GM12878 (cell line): ENCODE measurements around the gene RASAL2. TPM values are rescaled to one million over a fixed set of nuclear protein-coding genes. Genes with fewer than 3 reads are reported as not detected.

Experiments
- ATAC-seq: fragments of 200-7000 bp; cut with Tn5 transposase; 3 replicates; pipeline ENCODE4 v1.9.1; 2020; ENCODE audit warnings: mild to moderate bottlenecking, moderate library complexity
- BruUV-seq: library from RNA; stranded (reverse); fragments of 400-500 nt; replicated peaks from 2 replicates; lab custom pipeline; 2021; lab: Mats Ljungman, UMichigan
- CTCF ChIA-PET: fragments of 300-600 bp; sonication (Branson Sonifier 250); formaldehyde crosslinking; extraction: SDS; loops from one replicate; lab custom pipeline; 2021; ENCODE audit warnings: inconsistent platforms; lab: Yijun Ruan, JAX
- POLR2A ChIA-PET: fragments of 350-600 bp; formaldehyde crosslinking; extraction: SDS; loops from one replicate; lab custom pipeline; 2021; ENCODE audit warnings: inconsistent platforms; lab: Charles Lee
- RAD21 ChIA-PET: fragments of 300-600 bp; sonication (Branson Sonifier 250); formaldehyde crosslinking; loops from one replicate; lab custom pipeline; 2023; ENCODE audit warnings: antibody characterized with exemption; ENCODE audit not compliant: unreplicated experiment; lab: Charles Lee
- SMC1A ChIA-PET: fragments of 300-600 bp; sonication (Branson Sonifier 250); formaldehyde crosslinking; loops from one replicate; lab custom pipeline; 2023; ENCODE audit not compliant: unreplicated experiment, uncharacterized antibody; lab: Charles Lee
- DNase-seq: peaks from one replicate; pipeline ENCODE4 v3.0.0-alpha.2; 2011; ENCODE audit warnings: low read depth, low spot score
- FAIRE-seq: peaks from 3 replicates; lab custom pipeline; 2011; peaks lifted over from hg19 to GRCh38; lab: Jason Lieb, UNC
- H2AFZ ChIP-seq: 2 replicates; pipeline ENCODE4 v1.6.0; 2011; ENCODE audit warnings: low read depth, low read length, control low read depth; ENCODE audit not compliant: control insufficient read depth
- H3K27ac ChIP-seq: 2 replicates; pipeline ENCODE4 v1.5.1; 2011; ENCODE audit warnings: control low read depth; ENCODE audit not compliant: control insufficient read depth, insufficient read depth
- H3K27me3 ChIP-seq, 2 experiments: replicated peaks in 1 of 2; 2 replicates each; pipeline versions ENCODE4 v1.6.0 to v1.6.1; 2011; ENCODE audit warnings: low read length in 1 of 2; ENCODE audit not compliant: control insufficient read depth in 2 of 2, insufficient read depth in 2 of 2
- H3K36me3 ChIP-seq, 2 experiments: 2 replicates each; pipeline ENCODE4 v1.5.1; 2011; ENCODE audit warnings: low read length in 1 of 2; ENCODE audit not compliant: control insufficient read depth in 2 of 2, insufficient read depth in 2 of 2
- H3K4me1 ChIP-seq: 2 replicates; pipeline ENCODE4 v1.6.1; 2011; ENCODE audit warnings: mild to moderate bottlenecking, low read length, moderate library complexity, mixed read lengths; ENCODE audit not compliant: control insufficient read depth, insufficient read depth
- H3K4me2 ChIP-seq: 2 replicates; pipeline ENCODE4 v1.6.0; 2011; ENCODE audit warnings: control low read depth; ENCODE audit not compliant: control insufficient read depth, insufficient read depth
- H3K4me3 ChIP-seq: fragments of 200-600 bp; sonication (generic); 2 replicates; pipeline ENCODE4 v1.5.1; 2016
- H3K79me2 ChIP-seq: 2 replicates; pipeline ENCODE4 v1.6.0; 2011; ENCODE audit warnings: low read length; ENCODE audit not compliant: control insufficient read depth, insufficient read depth
- H3K9ac ChIP-seq: 2 replicates; pipeline ENCODE4 v1.8.0; 2011; ENCODE audit warnings: low read length, control low read depth, mixed read lengths; ENCODE audit not compliant: control insufficient read depth, insufficient read depth
- H3K9me3 ChIP-seq: replicated peaks from 3 replicates; pipeline ENCODE4 v1.5.1; 2011; ENCODE audit warnings: mild to moderate bottlenecking, low read length; ENCODE audit not compliant: control insufficient read depth, insufficient read depth
- H4K20me1 ChIP-seq: 2 replicates; pipeline ENCODE4 v1.6.0; 2011; ENCODE audit not compliant: control insufficient read depth, insufficient read depth
- BRCA1 ChIP-seq: IDR thresholded peaks from 2 replicates; pipeline ENCODE4 v1.6.1; 2011; ENCODE audit warnings: low read depth, low read length, improper control_type of control experiment
- CREB1 ChIP-seq: IDR thresholded peaks from 2 replicates; pipeline ENCODE4 v1.6.1; 2012; ENCODE audit warnings: low read depth, mild to moderate bottlenecking, inconsistent platforms
- NFYA ChIP-seq: IDR thresholded peaks from 2 replicates; pipeline ENCODE4 v1.6.1; 2011; ENCODE audit warnings: low read depth, mild to moderate bottlenecking, low read length, improper control_type of control experiment, borderline replicate concordance
- NR2C1 ChIP-seq: fragments of 450-650 bp; IDR thresholded peaks from 2 replicates; pipeline ENCODE4 v1.6.1; 2017; ENCODE audit warnings: antibody characterized with exemption, mild to moderate bottlenecking, moderate library complexity
- NR2C2 ChIP-seq: IDR thresholded peaks from 2 replicates; pipeline ENCODE4 v1.6.1; 2011; ENCODE audit warnings: borderline replicate concordance, low read depth; ENCODE audit not compliant: control insufficient read depth, insufficient read length
- STAT3 ChIP-seq: IDR thresholded peaks from 2 replicates; pipeline ENCODE4 v1.6.1; 2011; ENCODE audit warnings: low read depth, low read length, improper control_type of control experiment
- ZNF207 ChIP-seq: fragments of 450-650 bp; IDR thresholded peaks from 2 replicates; pipeline ENCODE4 v1.6.1; 2014; ENCODE audit warnings: antibody characterized with exemption, mild to moderate bottlenecking, borderline replicate concordance
- WGBS: methylation state at CpG from one replicate; pipeline ENCODE4 v1.1.6; 2016; ENCODE audit warnings: low lambda C conversion rate; ENCODE audit not compliant: insufficient replicate concordance, insufficient coverage; ENCODE audit errors: missing lambda C conversion rate; 5-methylcytosine and 5-hydroxymethylcytosine counted together
- in situ Hi-C: fragments of 300-500 bp; cut with MboI; formaldehyde crosslinking; loops from 9 replicates; pipeline ENCODE4 v1.14.3; 2018; ENCODE audit warnings: mixed read lengths
- intact Hi-C: fragments of 100-400 bp; cut with micrococcal nuclease; formaldehyde crosslinking; loops from one replicate; pipeline ENCODE4 v1.14.2; 2022; ENCODE audit not compliant: unreplicated experiment
- polyA plus RNA-seq, 11 experiments: library from polyadenylated mRNA; depleted of rRNA in 4 of 11; unstranded in 6 of 11; stranded (reverse) in 5 of 11; fragments of >200 nt; fragmentation: Nextera tagmentation in 4 of 11; fragmentation: Illumina TruSeq in 1 of 11; extraction: Ambion mirVana in 4 of 11; extraction: Trizol in 1 of 11; gene quantifications; 1 replicate in 1 of 11; 2 replicates in 10 of 11; pipeline versions ENCODE4 v1.2.1 to v1.2.3, GENCODE V29; 2011 to 2016; ENCODE audit warnings: inconsistent platforms in 2 of 11, missing spikeins in 2 of 11, low read depth in 1 of 11
- total RNA-seq, 4 experiments: library from RNA; depleted of rRNA in 3 of 4; stranded (reverse); fragments of >200 nt in 3 of 4; fragmentation: Illumina TruSeq in 1 of 4; extraction: Trizol in 1 of 4; gene quantifications; 2 replicates each; pipeline versions ENCODE4 v1.2.1 to v1.2.3, GENCODE V29; 2013 to 2021
- TF ChIP-seq, protein P1 (sequence below): fragments of 450-650 bp; IDR thresholded peaks from 2 replicates; pipeline ENCODE4 v1.6.1; 2018; ENCODE audit warnings: mild to moderate bottlenecking, low read depth, moderate library complexity; ENCODE audit not compliant: partially characterized antibody
- TF ChIP-seq, protein P2 (sequence below): fragments of 450-650 bp; IDR thresholded peaks from 2 replicates; pipeline ENCODE4 v1.6.1; 2014; ENCODE audit warnings: mild to moderate bottlenecking
- TF ChIP-seq, protein P3 (sequence below): fragments of 150-350 bp; IDR thresholded peaks from 2 replicates; pipeline ENCODE4 v1.6.1; 2016; ENCODE audit warnings: low read depth, low read length
- TF ChIP-seq, protein P4 (sequence below): fragments of 450-650 bp; IDR thresholded peaks from 2 replicates; pipeline ENCODE4 v1.6.1; 2017; ENCODE audit warnings: mild to moderate bottlenecking
- TF ChIP-seq, protein P5 (sequence below): IDR thresholded peaks from 2 replicates; pipeline ENCODE4 v1.6.1; 2011; ENCODE audit warnings: mild to moderate bottlenecking, low read depth, low read length, moderate library complexity; ENCODE audit not compliant: insufficient replicate concordance

RASAL2 gene
- total and polyA plus RNA-seq, 10 of the 15 experiments (the other 5 are each of a cell fraction or from before 2014, with no cell fraction given) = 0.02 to 6.9 (median 0.17) TPM; not detected in 1

DNA sequence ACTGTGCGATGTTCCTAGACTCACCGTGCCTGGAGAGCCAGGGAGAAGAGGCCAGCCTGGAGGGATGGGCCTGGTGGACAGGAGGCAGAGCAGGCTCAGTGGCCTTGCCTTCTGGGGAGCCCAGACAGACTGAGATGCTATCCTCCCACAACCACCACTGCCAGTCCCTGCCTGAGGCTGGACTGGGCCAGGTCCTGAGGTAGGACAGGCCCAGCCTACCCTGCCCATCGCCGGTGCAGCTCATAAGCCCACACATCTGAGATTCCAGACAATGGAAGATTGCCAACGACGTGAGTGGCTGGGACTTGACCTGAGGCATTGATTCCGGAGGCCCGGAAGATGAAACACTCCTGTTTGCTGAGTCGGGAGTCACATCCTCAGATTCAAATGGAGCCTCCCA is 397.1 kb downstream of the RASAL2 start:
- no peak overlapping the region for H3K27ac ChIP-seq
- no peak for FAIRE-seq
- ATAC-seq = no peak
- DNase-seq = no peak
- no peaks in the 10 kb centered on the region for H3K4me1 ChIP-seq
- no peak overlapping the region for H3K9ac ChIP-seq
- no peaks in the 10 kb centered on the region for H3K9me3 ChIP-seq
- in situ Hi-C loops = no loop called here
- no peak overlapping the region for H3K4me2 ChIP-seq
- intact Hi-C loops = no loop called here
- no peak for TF ChIP-seq BRCA1
- TF ChIP-seq, protein P1, sequence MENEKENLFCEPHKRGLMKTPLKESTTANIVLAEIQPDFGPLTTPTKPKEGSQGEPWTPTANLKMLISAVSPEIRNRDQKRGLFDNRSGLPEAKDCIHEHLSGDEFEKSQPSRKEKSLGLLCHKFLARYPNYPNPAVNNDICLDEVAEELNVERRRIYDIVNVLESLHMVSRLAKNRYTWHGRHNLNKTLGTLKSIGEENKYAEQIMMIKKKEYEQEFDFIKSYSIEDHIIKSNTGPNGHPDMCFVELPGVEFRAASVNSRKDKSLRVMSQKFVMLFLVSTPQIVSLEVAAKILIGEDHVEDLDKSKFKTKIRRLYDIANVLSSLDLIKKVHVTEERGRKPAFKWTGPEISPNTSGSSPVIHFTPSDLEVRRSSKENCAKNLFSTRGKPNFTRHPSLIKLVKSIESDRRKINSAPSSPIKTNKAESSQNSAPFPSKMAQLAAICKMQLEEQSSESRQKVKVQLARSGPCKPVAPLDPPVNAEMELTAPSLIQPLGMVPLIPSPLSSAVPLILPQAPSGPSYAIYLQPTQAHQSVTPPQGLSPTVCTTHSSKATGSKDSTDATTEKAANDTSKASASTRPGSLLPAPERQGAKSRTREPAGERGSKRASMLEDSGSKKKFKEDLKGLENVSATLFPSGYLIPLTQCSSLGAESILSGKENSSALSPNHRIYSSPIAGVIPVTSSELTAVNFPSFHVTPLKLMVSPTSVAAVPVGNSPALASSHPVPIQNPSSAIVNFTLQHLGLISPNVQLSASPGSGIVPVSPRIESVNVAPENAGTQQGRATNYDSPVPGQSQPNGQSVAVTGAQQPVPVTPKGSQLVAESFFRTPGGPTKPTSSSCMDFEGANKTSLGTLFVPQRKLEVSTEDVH = no peak
- TF ChIP-seq, protein P2, sequence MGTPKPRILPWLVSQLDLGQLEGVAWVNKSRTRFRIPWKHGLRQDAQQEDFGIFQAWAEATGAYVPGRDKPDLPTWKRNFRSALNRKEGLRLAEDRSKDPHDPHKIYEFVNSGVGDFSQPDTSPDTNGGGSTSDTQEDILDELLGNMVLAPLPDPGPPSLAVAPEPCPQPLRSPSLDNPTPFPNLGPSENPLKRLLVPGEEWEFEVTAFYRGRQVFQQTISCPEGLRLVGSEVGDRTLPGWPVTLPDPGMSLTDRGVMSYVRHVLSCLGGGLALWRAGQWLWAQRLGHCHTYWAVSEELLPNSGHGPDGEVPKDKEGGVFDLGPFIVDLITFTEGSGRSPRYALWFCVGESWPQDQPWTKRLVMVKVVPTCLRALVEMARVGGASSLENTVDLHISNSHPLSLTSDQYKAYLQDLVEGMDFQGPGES = no peak
- TF ChIP-seq, protein P3, sequence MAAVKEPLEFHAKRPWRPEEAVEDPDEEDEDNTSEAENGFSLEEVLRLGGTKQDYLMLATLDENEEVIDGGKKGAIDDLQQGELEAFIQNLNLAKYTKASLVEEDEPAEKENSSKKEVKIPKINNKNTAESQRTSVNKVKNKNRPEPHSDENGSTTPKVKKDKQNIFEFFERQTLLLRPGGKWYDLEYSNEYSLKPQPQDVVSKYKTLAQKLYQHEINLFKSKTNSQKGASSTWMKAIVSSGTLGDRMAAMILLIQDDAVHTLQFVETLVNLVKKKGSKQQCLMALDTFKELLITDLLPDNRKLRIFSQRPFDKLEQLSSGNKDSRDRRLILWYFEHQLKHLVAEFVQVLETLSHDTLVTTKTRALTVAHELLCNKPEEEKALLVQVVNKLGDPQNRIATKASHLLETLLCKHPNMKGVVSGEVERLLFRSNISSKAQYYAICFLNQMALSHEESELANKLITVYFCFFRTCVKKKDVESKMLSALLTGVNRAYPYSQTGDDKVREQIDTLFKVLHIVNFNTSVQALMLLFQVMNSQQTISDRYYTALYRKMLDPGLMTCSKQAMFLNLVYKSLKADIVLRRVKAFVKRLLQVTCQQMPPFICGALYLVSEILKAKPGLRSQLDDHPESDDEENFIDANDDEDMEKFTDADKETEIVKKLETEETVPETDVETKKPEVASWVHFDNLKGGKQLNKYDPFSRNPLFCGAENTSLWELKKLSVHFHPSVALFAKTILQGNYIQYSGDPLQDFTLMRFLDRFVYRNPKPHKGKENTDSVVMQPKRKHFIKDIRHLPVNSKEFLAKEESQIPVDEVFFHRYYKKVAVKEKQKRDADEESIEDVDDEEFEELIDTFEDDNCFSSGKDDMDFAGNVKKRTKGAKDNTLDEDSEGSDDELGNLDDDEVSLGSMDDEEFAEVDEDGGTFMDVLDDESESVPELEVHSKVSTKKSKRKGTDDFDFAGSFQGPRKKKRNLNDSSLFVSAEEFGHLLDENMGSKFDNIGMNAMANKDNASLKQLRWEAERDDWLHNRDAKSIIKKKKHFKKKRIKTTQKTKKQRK = no peak
- no peak for TF ChIP-seq NR2C2
- no peak for TF ChIP-seq NFYA
- TF ChIP-seq ZNF207 = no peak
- no peak for TF ChIP-seq NR2C1
- TF ChIP-seq STAT3 = no peak
- TF ChIP-seq CREB1 = no peak
- TF ChIP-seq, protein P4, sequence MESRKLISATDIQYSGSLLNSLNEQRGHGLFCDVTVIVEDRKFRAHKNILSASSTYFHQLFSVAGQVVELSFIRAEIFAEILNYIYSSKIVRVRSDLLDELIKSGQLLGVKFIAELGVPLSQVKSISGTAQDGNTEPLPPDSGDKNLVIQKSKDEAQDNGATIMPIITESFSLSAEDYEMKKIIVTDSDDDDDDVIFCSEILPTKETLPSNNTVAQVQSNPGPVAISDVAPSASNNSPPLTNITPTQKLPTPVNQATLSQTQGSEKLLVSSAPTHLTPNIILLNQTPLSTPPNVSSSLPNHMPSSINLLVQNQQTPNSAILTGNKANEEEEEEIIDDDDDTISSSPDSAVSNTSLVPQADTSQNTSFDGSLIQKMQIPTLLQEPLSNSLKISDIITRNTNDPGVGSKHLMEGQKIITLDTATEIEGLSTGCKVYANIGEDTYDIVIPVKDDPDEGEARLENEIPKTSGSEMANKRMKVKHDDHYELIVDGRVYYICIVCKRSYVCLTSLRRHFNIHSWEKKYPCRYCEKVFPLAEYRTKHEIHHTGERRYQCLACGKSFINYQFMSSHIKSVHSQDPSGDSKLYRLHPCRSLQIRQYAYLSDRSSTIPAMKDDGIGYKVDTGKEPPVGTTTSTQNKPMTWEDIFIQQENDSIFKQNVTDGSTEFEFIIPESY = no peak
- TF ChIP-seq, protein P5, sequence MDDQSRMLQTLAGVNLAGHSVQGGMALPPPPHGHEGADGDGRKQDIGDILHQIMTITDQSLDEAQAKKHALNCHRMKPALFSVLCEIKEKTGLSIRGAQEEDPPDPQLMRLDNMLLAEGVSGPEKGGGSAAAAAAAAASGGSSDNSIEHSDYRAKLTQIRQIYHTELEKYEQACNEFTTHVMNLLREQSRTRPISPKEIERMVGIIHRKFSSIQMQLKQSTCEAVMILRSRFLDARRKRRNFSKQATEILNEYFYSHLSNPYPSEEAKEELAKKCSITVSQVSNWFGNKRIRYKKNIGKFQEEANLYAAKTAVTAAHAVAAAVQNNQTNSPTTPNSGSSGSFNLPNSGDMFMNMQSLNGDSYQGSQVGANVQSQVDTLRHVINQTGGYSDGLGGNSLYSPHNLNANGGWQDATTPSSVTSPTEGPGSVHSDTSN = no peak
- ChIA-PET POLR2A (no interaction called here), RAD21 (no interaction called here), CTCF (interaction anchor here (1.7 kb wide), 1 partner anchor 11 kb away, joined by 6 read pairs; no protein-coding TSS in a partner anchor), SMC1A (no interaction called here)
- H3K36me3 ChIP-seq = no peaks in the 10 kb centered on the region
- WGBS = 49% methylated on average over 9 of the region's 9 CpGs
- no peak overlapping the region for H3K4me3 ChIP-seq
- BruUV-seq = no TSS peak
- H2AFZ ChIP-seq = no peak overlapping the region
- H4K20me1 ChIP-seq = no peaks in the 10 kb centered on the region
- peaks cover 2 to 5% of the 10 kb centered on the region in 2 experiments; a peak in 3 of 4 replicates for H3K27me3 ChIP-seq
- no peaks in the 10 kb centered on the region for H3K79me2 ChIP-seq
